Stimulated activated naive CD4-positive, alpha-beta T cell (primary cell): Measurements from ENCODE around the gene PBXIP1.

Source experiments
- DNase-seq, 6 experiments: peaks; one replicate each; lab custom pipeline; 2025; lab: John Stamatoyannopoulos, UW

PBXIP1 gene

GRCh38 chr1:154957091-154957657 lies 1.3 kb upstream of the PBXIP1 start:
- no peak for DNase-seq

GRCh38 chr1:154956544-154956941 lies 644 bp upstream of the PBXIP1 start:
- DNase-seq = no peak

DNA sequence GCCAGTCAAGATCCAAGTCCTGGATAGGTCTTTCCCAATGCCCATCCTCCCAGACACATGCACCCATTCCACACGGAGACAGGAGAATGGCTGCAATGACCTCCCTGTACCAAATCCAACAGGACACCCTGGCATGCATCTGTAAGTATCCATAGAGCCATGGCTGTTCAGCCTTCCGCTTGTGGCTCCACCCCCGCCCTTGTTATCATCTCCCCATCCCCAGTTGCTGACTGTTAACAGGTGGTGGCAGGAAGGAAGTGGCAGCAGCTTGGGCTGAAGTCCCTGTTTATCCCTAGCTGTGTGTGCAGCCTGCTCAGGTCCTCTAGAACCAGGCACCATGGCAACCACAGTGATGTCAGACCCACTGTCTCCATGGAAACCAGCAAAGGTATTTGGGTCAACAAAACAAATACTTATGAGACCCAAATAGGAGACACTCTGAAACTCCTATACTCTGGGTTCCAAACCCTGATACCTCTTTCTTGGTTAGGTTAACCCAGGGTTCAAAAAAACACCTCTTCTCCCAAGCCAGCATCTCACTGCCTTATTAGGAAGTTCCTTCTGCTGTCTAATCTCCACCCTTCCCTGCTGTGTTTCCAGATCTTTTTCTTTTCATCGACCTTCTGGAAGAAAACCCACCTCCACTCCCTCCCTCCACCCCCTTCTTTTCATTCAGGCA lies 721 bp downstream of the PBXIP1 start:
- DNase-seq = peak; percentile 85 to 96 (median 94)

GRCh38 chr1:154954541-154954940 lies 1.4 kb downstream of the PBXIP1 start:
- no peak for DNase-seq

- DNase-seq = no peak
Observed at GRCh38 chr1:154953611-154954038, 2.3 kb downstream of the PBXIP1 start.

DNA sequence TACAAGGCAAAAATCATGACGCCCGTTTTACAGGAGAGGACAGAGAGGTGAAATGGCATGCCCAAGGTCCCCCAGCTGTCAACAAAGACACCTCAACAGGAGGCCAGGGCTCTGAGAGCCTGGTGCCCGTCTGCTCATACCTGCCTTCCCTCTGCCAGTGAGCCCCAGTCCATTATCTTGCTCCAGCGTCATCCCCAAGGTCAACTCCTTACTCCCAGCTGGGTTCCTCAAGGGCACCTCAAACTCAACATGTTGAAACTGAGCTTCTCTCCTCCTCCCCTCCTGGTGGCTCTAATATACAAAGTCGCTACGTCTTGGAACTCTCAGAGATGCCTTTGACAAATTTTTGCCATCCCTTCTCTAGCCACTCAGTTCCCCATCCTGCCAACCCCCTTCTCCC lies 3.2 kb downstream of the PBXIP1 start:
- peak in 1 of 6 experiments; percentile 43 for DNase-seq

DNA sequence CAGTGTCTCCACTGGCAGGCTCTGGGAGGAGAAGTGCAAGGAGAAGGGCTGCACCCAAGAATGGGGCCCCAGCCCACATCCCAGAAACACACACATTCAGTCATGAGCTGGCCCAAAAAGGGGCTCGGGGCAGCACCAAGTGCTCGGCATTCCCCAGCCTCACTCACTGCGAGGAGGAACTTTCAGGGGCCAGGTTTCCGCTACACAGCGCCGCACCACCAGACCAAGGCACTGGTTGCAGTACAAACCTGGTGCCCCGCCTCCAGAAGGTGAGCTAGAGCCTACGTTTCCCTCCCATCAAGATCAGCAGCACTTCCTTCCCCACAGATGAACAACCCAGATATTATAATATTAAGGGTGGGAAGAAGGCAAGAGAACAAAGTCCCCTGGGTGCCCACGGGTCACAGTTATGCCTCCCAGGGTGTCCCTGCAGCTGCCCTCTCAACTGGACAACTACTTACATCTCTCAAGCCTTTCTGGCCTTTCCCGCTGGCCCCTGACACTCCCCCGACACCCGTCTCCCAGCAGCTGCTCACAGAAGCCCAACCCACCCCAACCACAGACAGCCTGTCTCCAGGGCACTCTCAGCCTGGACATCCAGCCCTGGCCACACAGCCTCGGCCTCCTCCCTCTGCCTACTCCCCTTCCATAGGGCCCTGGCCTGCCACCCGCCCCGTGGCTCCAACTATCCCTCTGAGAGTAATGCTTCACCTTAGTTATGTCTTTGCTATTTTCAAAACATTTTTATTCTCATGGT lies 3.8 kb downstream of the PBXIP1 start:
- peak; percentile 62 to 74 (median 67) for DNase-seq

GRCh38 chr1:154948079-154948478 lies 7.8 kb downstream of the PBXIP1 start:
- no peak for DNase-seq

DNA sequence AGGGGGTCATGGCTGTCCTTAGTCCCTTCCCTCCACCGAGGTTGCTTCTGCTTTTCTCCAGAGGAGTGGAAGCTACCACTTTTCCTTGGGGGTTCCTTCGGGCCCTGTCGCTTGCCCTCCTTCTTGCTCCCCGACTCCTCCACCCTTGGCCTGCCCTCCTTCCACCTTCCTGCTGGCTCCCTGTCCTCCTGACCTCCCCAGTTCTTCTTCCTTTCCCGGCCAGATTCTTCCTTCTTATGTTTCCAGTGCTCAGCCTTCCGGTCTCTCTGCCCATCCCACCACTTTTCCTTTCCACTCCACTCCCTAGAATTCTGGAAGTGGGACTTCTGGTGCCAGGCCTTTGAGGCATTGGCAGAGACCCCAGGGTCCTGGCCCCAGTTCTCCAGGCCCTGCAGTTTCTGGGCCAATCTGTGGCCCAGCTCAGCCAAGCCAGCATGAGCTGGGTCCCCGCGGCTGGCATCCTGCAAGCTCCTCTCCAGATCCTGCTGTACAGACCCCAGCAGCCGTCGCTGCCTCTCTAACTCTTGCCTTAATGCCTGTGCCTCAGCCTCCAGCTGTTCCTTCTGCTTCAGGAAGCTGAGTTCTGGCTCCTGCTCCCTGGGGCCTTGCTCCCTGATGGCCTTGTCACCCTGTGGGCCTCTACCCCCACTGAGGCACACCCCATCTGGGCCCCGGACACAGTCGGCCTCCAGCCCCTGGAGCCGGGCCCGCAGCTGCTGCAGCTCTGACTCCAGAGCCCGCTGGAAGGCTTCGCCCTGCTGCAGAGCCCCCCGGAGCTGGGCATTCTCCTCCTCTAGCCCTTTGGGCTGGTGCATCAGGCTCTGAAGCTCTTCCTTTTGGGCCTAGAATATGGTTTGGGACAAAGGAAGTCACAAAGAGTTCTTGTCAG lies 9.7 kb downstream of the PBXIP1 start:
- DNase-seq = no peak

- DNase-seq = no peak
Observed at GRCh38 chr1:154945160-154945961, 10.5 kb downstream of the PBXIP1 start.

DNA sequence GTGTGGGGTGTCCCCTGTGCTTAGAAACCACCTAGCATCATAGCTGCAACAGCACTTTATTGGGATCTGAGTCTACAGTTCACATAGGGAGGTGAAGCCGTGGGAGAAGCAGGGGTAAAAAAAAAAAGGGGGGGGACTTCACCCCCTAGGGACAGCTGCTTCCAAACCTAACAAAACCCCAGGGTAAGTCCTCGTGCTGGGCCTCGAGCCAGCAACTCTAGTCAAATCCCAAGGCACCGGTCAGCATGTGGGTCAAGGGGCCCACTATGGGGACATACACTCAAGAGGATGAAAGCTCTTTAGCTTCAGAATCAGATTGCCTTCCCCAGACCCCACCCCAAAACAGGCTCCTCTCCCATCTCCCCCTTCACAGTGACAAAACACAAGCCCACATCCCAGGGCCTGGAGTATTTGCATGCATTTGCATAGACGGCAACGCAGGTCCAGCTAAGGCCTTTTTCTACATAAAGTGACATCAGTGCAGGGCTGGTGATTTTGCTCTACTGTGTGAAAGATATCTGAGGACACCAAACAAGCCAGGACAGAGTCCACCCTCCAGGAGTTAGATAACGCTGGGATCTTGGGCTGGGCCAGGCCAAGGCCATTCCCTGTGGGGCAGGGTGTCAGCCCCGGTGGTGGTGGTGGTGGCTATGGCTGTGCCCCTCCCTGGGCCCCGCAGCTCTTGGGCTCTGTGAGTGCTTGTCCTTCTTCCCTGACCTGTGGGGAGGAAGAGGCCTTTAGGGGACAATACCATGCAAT lies 11.3 kb downstream of the PBXIP1 start:
- DNase-seq = no peak

- peak in 4 of 6 experiments; percentile 20 to 30 (median 24) for DNase-seq
Observed at GRCh38 chr1:154943649-154944400, 12.1 kb downstream of the PBXIP1 start.

DNA sequence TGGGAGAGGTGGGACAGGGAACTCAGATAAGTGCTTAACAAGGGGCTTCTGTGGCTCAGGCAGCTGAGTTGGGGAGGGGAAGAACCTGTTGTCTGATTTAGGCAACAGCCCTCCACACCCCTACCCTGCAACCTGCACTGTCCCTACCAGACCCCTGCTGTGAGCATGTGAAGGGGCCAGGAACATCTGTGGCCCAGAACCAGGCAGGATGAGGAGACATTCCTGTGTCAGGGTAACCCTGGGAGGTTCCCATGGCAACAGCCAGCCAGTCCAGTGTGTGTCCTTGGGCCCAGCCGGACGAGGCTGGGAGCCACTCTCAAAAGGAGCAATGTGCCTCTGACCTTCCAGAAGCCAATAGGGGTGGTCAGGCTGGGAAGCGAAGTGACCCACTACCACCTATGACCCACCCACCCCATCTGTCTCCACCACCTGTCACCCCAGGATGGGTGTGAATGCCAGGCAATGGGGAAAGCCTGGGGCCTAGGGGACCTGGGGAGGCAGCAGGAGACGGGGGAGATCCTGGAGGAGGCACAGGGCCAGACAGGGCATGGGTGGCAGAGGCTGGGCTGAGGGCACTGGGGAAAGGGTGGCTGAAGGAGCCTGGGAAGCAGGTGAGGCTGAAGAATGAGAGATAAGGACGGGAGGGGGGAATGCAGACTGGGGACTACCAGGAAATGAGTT lies 14.4 kb downstream of the PBXIP1 start:
- DNase-seq = no peak

GRCh38 chr1:154940651-154941194 lies 15.2 kb downstream of the PBXIP1 start:
- DNase-seq = no peak

DNA sequence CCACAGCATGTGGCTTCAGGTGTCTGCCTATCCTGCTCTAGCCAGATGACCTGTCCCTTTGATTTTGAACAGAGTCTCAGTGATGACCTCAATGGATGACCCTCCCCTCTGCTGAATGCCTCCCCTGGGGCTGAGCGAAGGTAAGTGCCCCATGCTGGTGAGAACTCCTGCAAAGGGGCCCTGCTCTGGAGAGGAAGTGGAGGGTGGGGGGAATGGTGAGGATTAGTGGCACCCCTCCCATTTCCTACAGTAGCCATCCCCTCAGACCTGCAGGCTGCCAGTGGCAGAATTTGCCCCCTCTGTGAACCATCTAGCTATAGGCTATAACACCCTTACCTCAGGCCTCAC lies 15.7 kb downstream of the PBXIP1 start:
- no peak for DNase-seq

GRCh38 chr1:154938604-154939399 lies 17.1 kb downstream of the PBXIP1 start:
- DNase-seq = no peak

DNA sequence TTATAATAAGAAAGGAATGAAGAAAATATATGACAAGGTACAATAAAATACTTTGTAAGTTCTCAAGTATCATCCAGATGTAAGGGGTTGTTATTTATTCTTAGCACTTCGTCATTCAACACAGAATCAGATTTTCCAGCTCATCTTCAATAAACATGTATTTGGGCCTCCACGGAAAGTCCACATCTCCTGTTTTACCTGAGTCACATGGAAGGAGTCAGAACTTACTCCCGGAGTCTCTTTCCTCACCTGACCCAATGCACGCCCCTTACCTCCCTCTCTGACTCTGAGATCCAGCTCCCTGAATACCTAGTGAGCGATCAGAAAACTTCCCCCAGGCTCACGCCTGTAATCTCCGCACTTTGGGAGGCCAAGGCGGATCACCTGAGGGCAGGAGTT lies 17.9 kb downstream of the PBXIP1 start:
- DNase-seq = no peak
